HG03159 (cell line): Measurements from ENCODE around the gene PIEZO2.

Source experiments
- ATAC-seq: cut with Tn5 transposase; IDR thresholded peaks from one replicate; pipeline ENCODE4 v1.9.1; 2021; ENCODE audit warnings: mild to moderate bottlenecking, moderate library complexity; ENCODE audit not compliant: unreplicated experiment

Gene PIEZO2

GRCh38 chr18:11033503-11033902 is 115.9 kb downstream of the PIEZO2 start:
- no peak for ATAC-seq

GRCh38 chr18:11031966-11032365 is 117.4 kb downstream of the PIEZO2 start:
- ATAC-seq: no peak

- no peak for ATAC-seq
Measured at GRCh38 chr18:11029021-11029420, 120.3 kb downstream of the PIEZO2 start.

- ATAC-seq: peak; percentile 64
Measured at GRCh38 chr18:11027862-11028261, 121.5 kb downstream of the PIEZO2 start.

GRCh38 chr18:11025671-11026070 is 123.7 kb downstream of the PIEZO2 start:
- no peak for ATAC-seq

GRCh38 chr18:11024928-11025669 is 124.3 kb downstream of the PIEZO2 start:
- ATAC-seq: no peak

GRCh38 chr18:11021477-11021876 is 127.9 kb downstream of the PIEZO2 start:
- no peak for ATAC-seq

GRCh38 chr18:11020877-11021414 is 128.4 kb downstream of the PIEZO2 start:
- ATAC-seq: no peak

- no peak for ATAC-seq
Measured at GRCh38 chr18:11020161-11020853, 129.1 kb downstream of the PIEZO2 start.

GRCh38 chr18:11019295-11020105 is 129.9 kb downstream of the PIEZO2 start:
- no peak for ATAC-seq

GRCh38 chr18:11009869-11010268 is 139.5 kb downstream of the PIEZO2 start:
- ATAC-seq: no peak

- no peak for ATAC-seq
Measured at GRCh38 chr18:11009147-11009546, 140.2 kb downstream of the PIEZO2 start.

- ATAC-seq: no peak
Measured at GRCh38 chr18:11008505-11008904, 140.9 kb downstream of the PIEZO2 start.

GRCh38 chr18:11005528-11005927 is 143.8 kb downstream of the PIEZO2 start:
- no peak for ATAC-seq

GRCh38 chr18:11004951-11005350 is 144.4 kb downstream of the PIEZO2 start:
- no peak for ATAC-seq

GRCh38 chr18:11004294-11004693 is 145.1 kb downstream of the PIEZO2 start:
- ATAC-seq: no peak

- ATAC-seq: no peak
Measured at GRCh38 chr18:11002796-11003195, 146.6 kb downstream of the PIEZO2 start.

- ATAC-seq: no peak
Measured at GRCh38 chr18:11002277-11002676, 147.1 kb downstream of the PIEZO2 start.

- ATAC-seq: no peak
Measured at GRCh38 chr18:11000071-11000470, 149.3 kb downstream of the PIEZO2 start.

- no peak for ATAC-seq
Measured at GRCh38 chr18:10997885-10998284, 151.5 kb downstream of the PIEZO2 start.

GRCh38 chr18:10995550-10995949 is 153.8 kb downstream of the PIEZO2 start:
- ATAC-seq: no peak
